H9 (cell line): ENCODE measurements around the gene MRPL51. TPM values are rescaled to one million over a fixed set of nuclear protein-coding genes. Genes with fewer than 3 reads are reported as not detected.
A peak's percentile ranks its signal among the peaks of the same experiment; 100 is the strongest.

Source experiments
- DNase-seq: peaks from one replicate; pipeline ENCODE4 v3.0.0-alpha.2; 2017
- H2AFZ ChIP-seq: one replicate; pipeline ENCODE4 v1.6.1; 2013; ENCODE audit warnings: mild to moderate bottlenecking, low read length, control low read depth, moderate library complexity
- H2AK5ac ChIP-seq: 2 replicates; pipeline ENCODE4 v1.6.1; 2013; ENCODE audit warnings: low read length, control low read depth, mixed read lengths; ENCODE audit not compliant: insufficient read length
- H2BK120ac ChIP-seq: one replicate; pipeline ENCODE4 v1.6.1; 2013; ENCODE audit warnings: low read depth, mild to moderate bottlenecking, low read length, control low read depth, inconsistent platforms; ENCODE audit not compliant: poor library complexity, severe bottlenecking
- H2BK12ac ChIP-seq: 2 replicates; pipeline ENCODE4 v1.6.1; 2013; ENCODE audit warnings: low read length, control low read depth, mixed read lengths, low read depth; ENCODE audit not compliant: insufficient read length
- H2BK15ac ChIP-seq: 2 replicates; pipeline ENCODE4 v1.6.1; 2013; ENCODE audit warnings: low read depth, low read length, control low read depth
- H2BK20ac ChIP-seq: one replicate; pipeline ENCODE4 v1.6.1; 2013; ENCODE audit warnings: low read depth, mild to moderate bottlenecking, low read length, control low read depth, inconsistent platforms; ENCODE audit not compliant: poor library complexity, severe bottlenecking
- H2BK5ac ChIP-seq: 2 replicates; pipeline ENCODE4 v1.6.1; 2013; ENCODE audit warnings: low read length, control low read depth, mixed read lengths; ENCODE audit not compliant: insufficient read length
- H3K14ac ChIP-seq: 2 replicates; pipeline ENCODE4 v1.6.1; 2013; ENCODE audit warnings: low read length, control low read depth; ENCODE audit not compliant: insufficient read depth
- H3K18ac ChIP-seq: 2 replicates; pipeline ENCODE4 v1.6.1; 2013; ENCODE audit warnings: low read depth, mild to moderate bottlenecking, mixed read lengths, low read length, control low read depth; ENCODE audit not compliant: insufficient read length
- H3K23ac ChIP-seq: 2 replicates; pipeline ENCODE4 v1.6.1; 2013; ENCODE audit warnings: low read length, control low read depth, mixed read lengths, low read depth; ENCODE audit not compliant: insufficient read length
- H3K23me2 ChIP-seq: 2 replicates; pipeline ENCODE4 v1.6.1; 2013; ENCODE audit warnings: low read depth, mild to moderate bottlenecking, mixed read lengths, low read length, control low read depth; ENCODE audit not compliant: insufficient read length, poor library complexity, severe bottlenecking
- H3K27ac ChIP-seq: 2 replicates; pipeline ENCODE4 v1.5.1; 2013; ENCODE audit warnings: low read length, control low read depth, mixed read lengths, low read depth; ENCODE audit not compliant: insufficient read length
- H3K27me3 ChIP-seq: 2 replicates; pipeline ENCODE4 v1.6.1; 2013; ENCODE audit warnings: low read length, control low read depth, inconsistent platforms; ENCODE audit not compliant: insufficient read depth
- H3K4ac ChIP-seq: 2 replicates; pipeline ENCODE4 v1.6.1; 2013; ENCODE audit warnings: low read depth, mild to moderate bottlenecking, control low read depth, inconsistent platforms, low read length, moderate library complexity
- H3K4me1 ChIP-seq: 2 replicates; pipeline ENCODE4 v1.6.1; 2013; ENCODE audit warnings: low read length, control low read depth, inconsistent platforms; ENCODE audit not compliant: insufficient read depth
- H3K4me2 ChIP-seq: 2 replicates; pipeline ENCODE4 v1.6.1; 2013; ENCODE audit warnings: low read length, control low read depth, mixed read lengths; ENCODE audit not compliant: insufficient read length, insufficient read depth
- H3K56ac ChIP-seq: 2 replicates; pipeline ENCODE4 v1.6.1; 2013; ENCODE audit warnings: low read depth, mild to moderate bottlenecking, mixed read lengths, low read length, control low read depth; ENCODE audit not compliant: insufficient read length
- H3K79me1 ChIP-seq: 2 replicates; pipeline ENCODE4 v1.6.1; 2013; ENCODE audit warnings: low read depth, mild to moderate bottlenecking, moderate library complexity, low read length, control low read depth, inconsistent platforms; ENCODE audit not compliant: insufficient read depth, poor library complexity, severe bottlenecking
- H3K79me2 ChIP-seq: 2 replicates; pipeline ENCODE4 v1.6.1; 2013; ENCODE audit warnings: low read length, control low read depth, inconsistent platforms; ENCODE audit not compliant: insufficient read depth
- H3K9ac ChIP-seq: 2 replicates; pipeline ENCODE4 v1.6.1; 2013; ENCODE audit warnings: low read length, control low read depth, mixed read lengths; ENCODE audit not compliant: insufficient read length; ENCODE audit errors: extremely low read depth
- H3K9me3 ChIP-seq: one replicate; pipeline ENCODE4 v1.6.1; 2013; ENCODE audit warnings: low read depth, low read length, inconsistent platforms; ENCODE audit not compliant: control insufficient read depth
- H3T11ph ChIP-seq: one replicate; pipeline ENCODE4 v1.6.1; 2013; ENCODE audit warnings: mild to moderate bottlenecking, low read length, control low read depth, inconsistent platforms
- H4K20me1 ChIP-seq: one replicate; pipeline ENCODE4 v1.6.1; 2013; ENCODE audit not compliant: control insufficient read depth, insufficient read length, insufficient read depth
- H4K5ac ChIP-seq: 2 replicates; pipeline ENCODE4 v1.6.1; 2013; ENCODE audit warnings: low read depth, mild to moderate bottlenecking, mixed read lengths, low read length, control low read depth; ENCODE audit not compliant: insufficient read length
- H4K8ac ChIP-seq: replicated peaks from 2 replicates; pipeline ENCODE4 v1.6.1; 2013; ENCODE audit warnings: low read length, control low read depth, mixed read lengths, low read depth; ENCODE audit not compliant: insufficient read length
- H4K91ac ChIP-seq: 2 replicates; pipeline ENCODE4 v1.6.1; 2013; ENCODE audit warnings: low read depth, mild to moderate bottlenecking, moderate library complexity, mixed read lengths, low read length, control low read depth; ENCODE audit not compliant: insufficient read length
- H3K27ac Mint-ChIP-seq, 3 experiments: 2 replicates in 2 of 3; 3 replicates in 1 of 3; pipeline ENCODE4 v1.8.0; 2020 to 2021; ENCODE audit warnings: mixed read lengths in 3 of 3, mild to moderate bottlenecking in 1 of 3, moderate library complexity in 1 of 3
- H3K27me3 Mint-ChIP-seq: 2 replicates; pipeline ENCODE4 v1.8.0; 2021; ENCODE audit warnings: low read depth, mild to moderate bottlenecking, moderate library complexity, mixed read lengths
- H3K36me3 Mint-ChIP-seq, 3 experiments: 2 replicates in 2 of 3; 3 replicates in 1 of 3; pipeline ENCODE4 v1.8.0; 2020 to 2021; ENCODE audit warnings: low read depth in 3 of 3, mixed read lengths in 3 of 3; ENCODE audit not compliant: insufficient read depth in 1 of 3
- H3K4me1 Mint-ChIP-seq, 2 experiments: 2 replicates each; pipeline ENCODE4 v1.8.0; 2020; ENCODE audit warnings: mixed read lengths in 2 of 2
- H3K4me3 Mint-ChIP-seq, 2 experiments: 2 replicates in 1 of 2; 3 replicates in 1 of 2; pipeline ENCODE4 v1.8.0; 2020 to 2021; ENCODE audit warnings: mild to moderate bottlenecking in 2 of 2, mixed read lengths in 2 of 2, moderate library complexity in 1 of 2
- H3K9me3 Mint-ChIP-seq, 2 experiments: 2 replicates in 1 of 2; 3 replicates in 1 of 2; pipeline ENCODE4 v1.8.0; 2020; ENCODE audit warnings: mild to moderate bottlenecking in 2 of 2, mixed read lengths in 2 of 2, moderate library complexity in 1 of 2
- CTCF ChIP-seq: fragments of 200-600 bp; sonication (generic); conservative IDR thresholded peaks from 3 replicates; pipeline ENCODE4 v1.8.0; 2021; ENCODE audit warnings: antibody characterized with exemption, mild to moderate bottlenecking
- WGBS: extraction: QIAGEN DNeasy Blood & Tissue Kit; methylation state at CpG from one replicate; pipeline ENCODE4 v1.1.7; 2013; ENCODE audit warnings: missing lambda C conversion rate, low lambda C conversion rate, mixed read lengths; ENCODE audit not compliant: insufficient read length; ENCODE audit errors: extremely low coverage; 5-methylcytosine and 5-hydroxymethylcytosine counted together
- total RNA-seq: library from RNA; stranded (reverse); gene quantifications from 2 replicates; pipeline ENCODE4 v1.2.1, GENCODE V29; 2021

The MRPL51 gene
- total RNA-seq, 1 experiment from 2014 or later: 329 TPM

GRCh38 chr12:6443361-6443983 lies 49.6 kb downstream of the MRPL51 start:
- WGBS: no CpG with 5 or more reads among the region's 9 CpGs
- H3K56ac ChIP-seq: no peak overlapping the region
- H3K23ac ChIP-seq: no peak overlapping the region
- H3K79me1 ChIP-seq: no peaks in the 10 kb centered on the region
- Mint-ChIP-seq H3K4me1 (peaks cover 10 to 22% of the 10 kb centered on the region in 2 experiments), H3K9me3 (no peaks in the 10 kb centered on the region), H3K27ac (peak overlapping the region in 2 of 3 experiments; percentile 10 to 49; a peak in 2 of 7 replicates), H3K36me3 (peaks cover 0 to 2% (median 0%) of the 10 kb centered on the region in 3 experiments; a peak in 4 of 7 replicates), H3K27me3 (no peaks in the 10 kb centered on the region), H3K4me3 (no peak overlapping the region)
- DNase-seq: no peak
- no peak overlapping the region for H2BK20ac ChIP-seq
- H3K4ac ChIP-seq: no peak overlapping the region
- no peak overlapping the region for H3K18ac ChIP-seq
- no peaks in the 10 kb centered on the region for H4K20me1 ChIP-seq
- no peak overlapping the region for H2BK120ac ChIP-seq
- H3K14ac ChIP-seq: no peak overlapping the region
- no peaks in the 10 kb centered on the region for H3K23me2 ChIP-seq
- no peaks in the 10 kb centered on the region for H3K79me2 ChIP-seq
- H3K27ac ChIP-seq: no peak overlapping the region
- no peak overlapping the region for H2AFZ ChIP-seq
- H2BK15ac ChIP-seq: no peak overlapping the region
- H3T11ph ChIP-seq: no peak overlapping the region
- H3K4me2 ChIP-seq: no peak overlapping the region
- H2BK5ac ChIP-seq: no peak overlapping the region
- no peaks in the 10 kb centered on the region for H3K4me1 ChIP-seq
- no peak overlapping the region for H4K91ac ChIP-seq
- H4K8ac ChIP-seq: no peak overlapping the region
- no peak overlapping the region for H3K9ac ChIP-seq
- no peak for TF ChIP-seq CTCF
- H2BK12ac ChIP-seq: no peak overlapping the region
- no peak overlapping the region for H2AK5ac ChIP-seq
- H4K5ac ChIP-seq: no peak overlapping the region
- H3K27me3 ChIP-seq: no peaks in the 10 kb centered on the region; the same call in 1 of the 2 replicates
- no peaks in the 10 kb centered on the region for H3K9me3 ChIP-seq
